HG02884 (cell line): ENCODE measurements around the gene ATP8B1.
"Not testable (repeated sequence)": the region's sequence is repeated elsewhere in the genome, so short reads cannot be mapped to it uniquely, and the experiment has no call there.

Source experiments
- ATAC-seq: cut with Tn5 transposase; IDR thresholded peaks from one replicate; pipeline ENCODE4 v1.9.1; 2021; ENCODE audit warnings: mild to moderate bottlenecking, moderate library complexity; ENCODE audit not compliant: unreplicated experiment

The ATP8B1 gene

GRCh38 chr18:57771193-57771592 is 31.9 kb downstream of the ATP8B1 start:
- ATAC-seq: no peak

GRCh38 chr18:57768537-57769326 is 34.4 kb downstream of the ATP8B1 start:
- ATAC-seq: no peak

DNA sequence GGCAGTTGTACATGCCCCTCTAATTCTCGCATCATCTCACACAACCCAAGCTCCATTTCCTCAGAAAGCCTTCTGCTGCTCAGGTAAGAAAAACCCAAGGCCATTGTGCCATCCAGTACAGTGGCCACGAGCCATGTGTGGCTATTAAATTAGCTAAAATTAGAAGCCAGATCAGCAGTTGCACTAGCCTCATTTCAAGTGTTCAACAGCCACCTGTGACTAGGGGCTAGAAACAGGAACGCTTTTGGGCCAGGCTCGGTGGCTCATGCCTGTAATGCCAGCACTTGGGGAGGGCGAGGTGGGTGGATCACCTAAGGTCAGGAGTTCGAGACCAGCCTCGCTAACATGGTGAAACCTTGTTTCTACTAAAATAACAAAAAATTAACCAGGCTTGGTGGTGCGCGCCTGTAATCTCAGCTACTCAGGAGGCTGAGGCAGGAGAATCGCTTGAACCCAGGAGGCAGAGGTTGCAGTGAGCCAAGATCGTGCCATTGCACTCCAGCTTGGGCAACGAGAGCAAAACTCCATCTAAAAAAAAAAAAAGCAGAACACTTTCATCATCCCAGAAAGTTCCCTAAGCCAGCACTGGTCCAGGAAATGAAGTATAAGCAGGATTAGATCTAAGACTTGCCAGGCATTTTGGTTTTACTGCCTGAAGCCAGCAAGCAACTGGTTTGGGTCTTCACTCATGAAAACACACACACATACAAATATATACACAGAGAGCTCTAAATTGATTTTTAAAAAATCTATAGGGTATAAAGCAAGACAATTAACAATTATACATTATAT is 35.7 kb downstream of the ATP8B1 start:
- ATAC-seq: no peak

DNA sequence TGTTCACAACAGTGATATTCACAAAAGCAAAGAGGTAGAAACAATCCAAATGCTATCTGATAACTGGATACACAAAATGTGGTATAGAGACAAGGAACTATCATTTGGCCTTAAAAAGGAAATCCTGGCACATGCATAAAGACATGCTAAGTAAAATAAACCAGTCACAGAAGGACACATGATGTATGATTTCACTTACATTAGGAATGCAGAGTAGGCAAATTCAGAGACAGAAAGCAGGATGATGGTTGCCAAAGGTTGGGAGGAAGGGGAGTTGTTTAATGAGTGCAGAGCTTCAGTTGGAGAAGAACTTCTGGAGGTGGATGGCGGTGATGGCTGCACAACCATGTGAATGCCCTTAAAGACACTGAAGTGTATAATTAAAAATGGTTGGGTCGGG is 38.1 kb downstream of the ATP8B1 start:
- ATAC-seq: no peak

GRCh38 chr18:57764087-57764486 is 39.0 kb downstream of the ATP8B1 start:
- ATAC-seq: no peak

- no peak for ATAC-seq
These were observed 40.4 kb downstream of the ATP8B1 start for GRCh38 chr18:57762686-57763085.

GRCh38 chr18:57759650-57760049 is 43.5 kb downstream of the ATP8B1 start:
- no peak for ATAC-seq

GRCh38 chr18:57755473-57756067 is 47.5 kb downstream of the ATP8B1 start:
- ATAC-seq: no peak

DNA sequence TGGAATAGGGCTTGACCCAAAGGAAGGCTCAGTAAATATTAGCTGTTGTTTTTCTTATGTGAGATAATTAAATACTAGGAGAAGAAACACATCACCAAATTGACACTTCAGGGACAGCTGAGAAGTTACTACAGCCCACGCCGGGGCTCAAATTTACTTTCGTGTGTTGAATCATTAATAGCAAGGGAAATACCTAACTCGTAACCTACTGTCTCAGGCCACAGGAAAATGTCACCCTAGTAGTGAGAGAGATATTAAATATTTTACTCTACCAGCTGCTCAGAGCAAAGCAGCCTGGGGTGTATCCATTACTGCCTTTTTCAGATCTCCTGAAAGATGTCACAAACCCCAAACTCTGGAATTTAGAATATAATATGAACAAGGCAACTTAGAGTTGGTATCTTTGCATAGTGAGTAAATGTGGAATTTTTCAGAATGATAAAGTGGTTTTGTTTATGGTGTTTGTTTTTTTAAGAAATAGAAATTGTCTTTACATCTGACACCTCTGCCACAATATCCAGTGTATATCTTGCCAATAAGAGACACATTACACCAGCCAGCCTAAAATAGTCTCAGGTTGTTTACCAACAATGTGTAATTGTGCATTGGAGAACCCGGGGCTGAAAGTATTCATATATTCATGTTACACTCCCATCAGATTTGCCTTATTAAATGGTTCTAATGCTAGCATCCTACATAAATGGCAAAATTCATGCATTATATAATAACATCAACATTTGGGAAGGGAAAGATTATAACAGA is 48.4 kb downstream of the ATP8B1 start:
- ATAC-seq: no peak

DNA sequence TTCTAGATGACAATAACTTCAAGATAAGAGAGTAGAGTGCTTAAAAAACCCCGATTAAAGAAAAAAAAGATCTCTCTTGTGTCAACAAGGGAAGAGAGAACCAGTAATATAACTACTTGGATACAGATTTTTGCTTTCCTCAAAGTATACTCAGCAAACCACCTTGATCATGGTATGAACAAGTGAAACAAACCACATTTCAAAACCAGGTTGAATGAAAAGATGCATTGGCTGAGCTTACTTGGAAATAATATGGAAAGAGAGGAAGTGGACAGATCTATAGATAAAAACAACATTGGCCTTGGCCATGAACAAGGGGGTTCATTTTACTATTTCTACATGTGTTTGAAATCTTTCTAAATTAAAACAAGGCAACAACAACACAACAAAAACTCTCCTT is 50.1 kb downstream of the ATP8B1 start:
- no peak for ATAC-seq

DNA sequence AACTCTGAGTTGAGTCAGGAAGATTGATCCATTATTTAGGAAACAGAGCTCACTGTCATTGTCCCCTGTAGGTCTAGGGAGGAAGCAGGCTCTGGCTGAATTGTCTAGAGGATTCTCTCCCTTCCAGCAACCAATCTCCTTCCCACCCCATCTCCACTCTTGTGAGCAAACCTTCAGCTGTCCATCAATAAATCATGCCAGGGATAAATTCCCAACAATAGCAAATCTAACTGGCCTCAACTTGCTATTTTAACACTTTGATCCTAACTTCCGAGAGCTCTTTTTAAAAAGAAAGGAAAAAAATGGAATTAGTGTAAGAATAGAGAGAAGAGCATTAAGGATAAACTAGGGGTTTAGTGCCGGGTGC is 53.5 kb downstream of the ATP8B1 start:
- no peak for ATAC-seq

- peak; percentile 95 for ATAC-seq
These were observed 54.1 kb downstream of the ATP8B1 start for GRCh38 chr18:57748770-57749603.

DNA sequence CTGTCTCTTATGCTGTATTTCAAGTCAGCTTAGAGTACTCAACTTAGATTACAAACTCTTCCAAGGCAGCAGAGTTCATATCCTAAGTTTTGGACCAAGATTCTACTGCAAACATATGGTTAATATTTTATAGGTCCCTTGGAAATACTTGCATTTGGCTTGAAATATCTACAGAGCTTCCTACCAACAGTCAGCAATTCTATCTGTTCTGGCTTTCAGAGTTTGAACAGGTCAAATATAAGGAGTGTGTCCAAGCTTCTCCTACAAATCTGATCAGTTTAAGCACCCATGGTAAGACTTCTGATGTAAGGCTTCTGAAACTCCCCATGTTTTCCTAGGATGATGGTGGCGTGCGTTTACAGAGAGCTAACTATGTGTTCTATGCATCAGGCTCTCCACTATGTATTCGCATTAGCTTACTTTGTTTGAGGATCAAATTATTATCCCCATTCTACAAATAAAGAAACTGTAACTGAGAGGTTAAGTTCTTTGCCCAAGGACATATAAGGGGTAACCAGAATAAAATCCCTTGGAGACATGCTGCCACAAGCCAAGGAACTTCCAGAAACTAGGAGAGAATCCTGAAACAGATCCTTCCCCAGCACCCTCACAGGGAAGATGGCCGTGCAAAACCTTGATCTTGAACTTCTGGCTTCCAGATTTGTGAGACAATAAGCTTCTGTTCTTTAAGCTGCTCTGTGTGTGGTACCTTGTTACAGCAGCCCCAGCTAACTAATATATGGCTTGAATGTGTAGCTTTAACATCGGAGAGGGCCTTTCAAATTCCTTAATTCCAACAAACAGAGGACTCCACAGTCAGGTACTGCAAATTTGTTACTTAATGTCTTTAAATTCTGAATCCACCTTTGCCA is 55.1 kb downstream of the ATP8B1 start:
- no peak for ATAC-seq

- no peak for ATAC-seq
These were observed 58.9 kb downstream of the ATP8B1 start for GRCh38 chr18:57744211-57744694.

- no peak for ATAC-seq
These were observed 60.1 kb downstream of the ATP8B1 start for GRCh38 chr18:57743008-57743407.

- no peak for ATAC-seq
These were observed 61.8 kb downstream of the ATP8B1 start for GRCh38 chr18:57741273-57741672.

- no peak for ATAC-seq
These were observed 65.0 kb downstream of the ATP8B1 start for GRCh38 chr18:57738078-57738477.

DNA sequence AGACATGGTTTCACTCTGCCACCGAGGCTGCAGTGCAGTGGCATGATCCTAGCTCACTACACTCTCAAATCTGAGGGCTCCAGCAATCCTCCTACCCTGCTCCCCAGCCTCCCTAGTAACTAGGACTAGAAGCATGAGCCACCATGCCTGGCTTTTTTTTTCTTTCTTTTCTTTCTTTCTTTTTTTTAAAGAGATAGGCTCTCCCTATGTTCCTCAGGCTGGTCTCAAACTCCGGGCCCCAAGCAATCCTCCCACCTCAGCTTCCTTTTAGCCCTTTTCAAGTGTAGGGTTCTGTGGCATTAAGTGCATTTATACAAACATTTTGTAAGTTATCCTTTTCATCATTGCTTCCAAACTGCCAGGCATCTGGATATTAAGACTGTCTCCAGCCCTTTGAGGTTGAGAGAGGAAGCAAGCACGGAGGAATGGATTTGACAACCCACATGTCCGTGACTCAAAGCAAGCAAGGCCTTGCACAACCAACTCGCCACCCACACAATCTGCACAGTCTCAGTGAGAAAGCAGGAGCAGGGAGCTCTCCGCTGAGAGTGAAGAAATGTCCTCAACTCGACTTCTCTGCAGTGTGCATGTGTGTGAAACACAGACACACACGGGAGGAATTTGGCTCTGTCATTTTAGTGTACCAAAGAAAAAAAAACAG is 65.6 kb downstream of the ATP8B1 start:
- ATAC-seq: no peak

- not testable (repeated sequence) for ATAC-seq
These were observed 68.1 kb downstream of the ATP8B1 start for GRCh38 chr18:57735042-57735441.
